MM.1S (cell line): Measurements from ENCODE around the gene CABP7.

ENCODE experiments used
- DNase-seq: peaks from one replicate; pipeline ENCODE4 v3.0.0-alpha.2; 2015
- H2AFZ ChIP-seq: fragments of 300-600 bp; sonication (generic); 2 replicates; pipeline ENCODE4 v1.6.0; 2016; ENCODE audit warnings: antibody characterized with exemption, low read length
- H3F3A ChIP-seq: fragments of 300-600 bp; sonication (generic); 2 replicates; pipeline ENCODE4 v1.6.1; 2016; ENCODE audit warnings: mild to moderate bottlenecking, antibody characterized with exemption, low read length, moderate library complexity, mixed read lengths; ENCODE audit not compliant: insufficient read depth
- H3K27ac ChIP-seq: fragments of 300-600 bp; sonication (generic); 2 replicates; pipeline ENCODE4 v1.5.1; 2016; ENCODE audit warnings: mild to moderate bottlenecking, low read length
- H3K27me3 ChIP-seq: fragments of 300-600 bp; sonication (generic); replicated peaks from 2 replicates; pipeline ENCODE4 v1.6.0; 2016; ENCODE audit warnings: low read length; ENCODE audit not compliant: insufficient read depth
- H3K36me3 ChIP-seq: fragments of 300-600 bp; sonication (generic); replicated peaks from 2 replicates; pipeline ENCODE4 v1.6.1; 2016; ENCODE audit warnings: mild to moderate bottlenecking, low read length, mixed read lengths; ENCODE audit not compliant: insufficient read depth
- H3K4me1 ChIP-seq: fragments of 300-600 bp; sonication (generic); 2 replicates; pipeline ENCODE4 v1.6.1; 2016; ENCODE audit warnings: low read length, mixed read lengths
- H3K4me2 ChIP-seq: fragments of 300-600 bp; sonication (generic); 2 replicates; pipeline ENCODE4 v1.6.0; 2016; ENCODE audit warnings: low read depth, low read length
- H3K4me3 ChIP-seq: fragments of 300-600 bp; sonication (generic); 2 replicates; pipeline ENCODE4 v1.5.1; 2016; ENCODE audit warnings: low read length, mixed read lengths
- H3K79me2 ChIP-seq: fragments of 300-600 bp; sonication (generic); 2 replicates; pipeline ENCODE4 v1.6.1; 2016; ENCODE audit warnings: mixed run types, low read length, mixed read lengths
- H3K9ac ChIP-seq: fragments of 300-600 bp; sonication (generic); 2 replicates; pipeline ENCODE4 v1.6.1; 2016; ENCODE audit warnings: low read length, mixed read lengths
- H3K9me2 ChIP-seq: fragments of 300-600 bp; sonication (generic); replicated peaks from 2 replicates; pipeline ENCODE4 v1.6.1; 2016; ENCODE audit warnings: mild to moderate bottlenecking, low read length, mixed read lengths; ENCODE audit not compliant: insufficient read depth
- H3K9me3 ChIP-seq: fragments of 300-600 bp; sonication (generic); replicated peaks from 2 replicates; pipeline ENCODE4 v1.6.1; 2016; ENCODE audit warnings: mild to moderate bottlenecking, low read length, mixed read lengths; ENCODE audit not compliant: insufficient read depth
- H4K20me1 ChIP-seq: fragments of 300-600 bp; sonication (generic); 2 replicates; pipeline ENCODE4 v1.6.1; 2016; ENCODE audit warnings: mild to moderate bottlenecking, low read length, moderate library complexity, mixed read lengths; ENCODE audit not compliant: insufficient read depth
- CTCF ChIP-seq: fragments of 300-600 bp; sonication (generic); IDR thresholded peaks from 2 replicates; pipeline ENCODE4 v1.5.1; 2016; ENCODE audit warnings: antibody characterized with exemption, low read length, mixed read lengths
- EZH2 ChIP-seq: fragments of 300-600 bp; sonication (generic); optimal IDR thresholded peaks from 2 replicates; pipeline ENCODE3; 2017; ENCODE audit warnings: low read depth, mild to moderate bottlenecking, antibody characterized with exemption, low read length, mixed read lengths
- EZH2phosphoT487 ChIP-seq: fragments of 300-600 bp; sonication (generic); IDR thresholded peaks from 2 replicates; pipeline ENCODE4 v1.6.1; 2018; ENCODE audit warnings: antibody characterized with exemption, low read length

CABP7 gene

GRCh38 chr22:29674121-29674520 is 45.7 kb upstream of the CABP7 start:
- TF ChIP-seq EZH2phosphoT487 = no peak
- H3K36me3 ChIP-seq = no peaks in the 10 kb centered on the region; the same call in 1 of the 2 replicates
- H3K4me2 ChIP-seq = no peak overlapping the region
- H3K4me3 ChIP-seq = no peak overlapping the region
- H3K9me2 ChIP-seq = no peaks in the 10 kb centered on the region
- no peaks in the 10 kb centered on the region for H4K20me1 ChIP-seq
- H3K79me2 ChIP-seq = no peaks in the 10 kb centered on the region
- no peaks in the 10 kb centered on the region for H3K4me1 ChIP-seq
- no peak for DNase-seq
- no peaks in the 10 kb centered on the region for H3K9me3 ChIP-seq
- no peaks in the 10 kb centered on the region for H3F3A ChIP-seq
- no peaks in the 10 kb centered on the region for H3K27me3 ChIP-seq
- no peak overlapping the region for H3K27ac ChIP-seq
- no peak overlapping the region for H3K9ac ChIP-seq
- no peak overlapping the region for H2AFZ ChIP-seq

- Histone ChIP-seq H3K79me2 (no peaks in the 10 kb centered on the region), H2AFZ (no peak overlapping the region), H3K9me2 (no peaks in the 10 kb centered on the region), H3F3A (no peaks in the 10 kb centered on the region), H4K20me1 (no peaks in the 10 kb centered on the region), H3K4me3 (no peak overlapping the region), H3K36me3 (no peaks in the 10 kb centered on the region; the same call in 1 of the 2 replicates), H3K27me3 (no peaks in the 10 kb centered on the region), H3K27ac (no peak overlapping the region), H3K9me3 (no peaks in the 10 kb centered on the region), H3K4me1 (no peaks in the 10 kb centered on the region), H3K9ac (no peak overlapping the region), H3K4me2 (no peak overlapping the region)
- DNase-seq = no peak
- TF ChIP-seq EZH2 (no peak), CTCF (no peak), EZH2phosphoT487 (no peak)
Observed at GRCh38 chr22:29679316-29679715, 40.5 kb upstream of the CABP7 start.

- DNase-seq = no peak
- Histone ChIP-seq H3K36me3 (no peaks in the 10 kb centered on the region; the same call in 1 of the 2 replicates), H3K9me2 (no peaks in the 10 kb centered on the region), H3K4me3 (no peak overlapping the region), H4K20me1 (no peaks in the 10 kb centered on the region), H3F3A (no peaks in the 10 kb centered on the region), H3K27me3 (no peaks in the 10 kb centered on the region), H3K4me2 (no peak overlapping the region), H3K9me3 (no peaks in the 10 kb centered on the region), H3K27ac (no peak overlapping the region), H3K9ac (no peak overlapping the region), H3K4me1 (no peaks in the 10 kb centered on the region), H3K79me2 (no peaks in the 10 kb centered on the region), H2AFZ (no peak overlapping the region)
- no peak for TF ChIP-seq EZH2phosphoT487
- TF ChIP-seq CTCF = no peak
- TF ChIP-seq EZH2 = no peak
Observed at GRCh38 chr22:29683536-29683935, 36.3 kb upstream of the CABP7 start.

GRCh38 chr22:29684244-29684643 is 35.6 kb upstream of the CABP7 start:
- Histone ChIP-seq H3K36me3 (no peaks in the 10 kb centered on the region; the same call in 1 of the 2 replicates), H2AFZ (no peak overlapping the region), H3K79me2 (no peaks in the 10 kb centered on the region), H3K9me2 (no peaks in the 10 kb centered on the region), H3K4me3 (no peak overlapping the region), H3K4me1 (no peaks in the 10 kb centered on the region), H3K4me2 (no peak overlapping the region), H3K27me3 (no peaks in the 10 kb centered on the region), H4K20me1 (no peaks in the 10 kb centered on the region), H3K9me3 (no peaks in the 10 kb centered on the region), H3K9ac (no peak overlapping the region), H3K27ac (no peak overlapping the region), H3F3A (no peaks in the 10 kb centered on the region)
- TF ChIP-seq CTCF (no peak), EZH2phosphoT487 (no peak), EZH2 (no peak)
- no peak for DNase-seq
